ENCODE measurements around the gene PPP3CA.
"Not testable (repeated sequence)": the region's sequence is repeated elsewhere in the genome, so short reads cannot be mapped to it uniquely, and the experiment has no call there.

PPP3CA gene

DNA sequence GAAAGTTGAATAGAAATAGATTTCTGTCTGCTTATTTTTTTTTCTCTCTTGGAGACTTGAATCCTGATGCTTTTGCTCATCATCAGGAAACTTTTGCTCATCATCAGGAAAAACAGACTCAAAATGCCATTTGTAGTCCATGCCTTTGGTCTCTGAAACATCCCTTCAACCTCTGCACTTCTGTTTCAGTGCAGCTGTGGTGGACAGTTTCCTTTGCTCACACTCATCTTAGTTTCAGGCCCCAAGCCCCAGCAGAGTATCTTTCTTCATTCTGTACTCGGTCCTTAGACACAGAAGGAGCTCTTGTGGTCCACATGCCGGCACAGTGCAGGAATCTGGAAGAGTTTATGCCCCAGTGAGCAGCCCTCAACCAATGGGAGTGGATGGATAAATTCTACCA lies 337.9 kb downstream of the PPP3CA start:
- DNase-seq (ENCODE audit: low spot score) = peak; percentile 16

DNA sequence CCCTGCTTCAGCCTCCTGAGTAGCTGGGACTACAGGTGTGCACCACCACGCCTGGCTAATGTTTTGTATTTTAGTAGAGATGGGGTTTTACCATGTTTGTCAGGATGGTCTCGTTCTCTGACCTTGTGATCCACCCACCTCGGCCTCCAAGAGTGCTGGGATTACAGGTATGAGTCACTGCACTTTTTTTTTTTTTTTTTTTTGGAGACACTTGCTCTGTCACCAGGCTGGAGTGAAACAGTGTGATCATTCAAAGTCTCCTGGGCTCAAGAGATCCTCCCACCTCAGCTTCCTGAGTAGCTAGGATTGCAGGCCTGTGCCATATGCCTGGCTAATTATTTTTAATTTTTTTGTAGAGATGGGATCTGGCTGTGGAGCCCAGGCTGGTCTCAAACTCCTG lies 338.8 kb downstream of the PPP3CA start:
- TF ChIP-seq, protein P1, sequence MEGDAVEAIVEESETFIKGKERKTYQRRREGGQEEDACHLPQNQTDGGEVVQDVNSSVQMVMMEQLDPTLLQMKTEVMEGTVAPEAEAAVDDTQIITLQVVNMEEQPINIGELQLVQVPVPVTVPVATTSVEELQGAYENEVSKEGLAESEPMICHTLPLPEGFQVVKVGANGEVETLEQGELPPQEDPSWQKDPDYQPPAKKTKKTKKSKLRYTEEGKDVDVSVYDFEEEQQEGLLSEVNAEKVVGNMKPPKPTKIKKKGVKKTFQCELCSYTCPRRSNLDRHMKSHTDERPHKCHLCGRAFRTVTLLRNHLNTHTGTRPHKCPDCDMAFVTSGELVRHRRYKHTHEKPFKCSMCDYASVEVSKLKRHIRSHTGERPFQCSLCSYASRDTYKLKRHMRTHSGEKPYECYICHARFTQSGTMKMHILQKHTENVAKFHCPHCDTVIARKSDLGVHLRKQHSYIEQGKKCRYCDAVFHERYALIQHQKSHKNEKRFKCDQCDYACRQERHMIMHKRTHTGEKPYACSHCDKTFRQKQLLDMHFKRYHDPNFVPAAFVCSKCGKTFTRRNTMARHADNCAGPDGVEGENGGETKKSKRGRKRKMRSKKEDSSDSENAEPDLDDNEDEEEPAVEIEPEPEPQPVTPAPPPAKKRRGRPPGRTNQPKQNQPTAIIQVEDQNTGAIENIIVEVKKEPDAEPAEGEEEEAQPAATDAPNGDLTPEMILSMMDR (IDR thresholded peaks at IDR 0.05; ENCODE audit: extremely low read depth, missing control alignments) = no peak
- no peak for DNase-seq (ENCODE audit: low spot score)

More for the DNA sequence above, 337.9 kb downstream of the PPP3CA start:
- TF ChIP-seq, protein P1 (IDR thresholded peaks at IDR 0.05; ENCODE audit: extremely low read depth, missing control alignments) = no peak

DNA sequence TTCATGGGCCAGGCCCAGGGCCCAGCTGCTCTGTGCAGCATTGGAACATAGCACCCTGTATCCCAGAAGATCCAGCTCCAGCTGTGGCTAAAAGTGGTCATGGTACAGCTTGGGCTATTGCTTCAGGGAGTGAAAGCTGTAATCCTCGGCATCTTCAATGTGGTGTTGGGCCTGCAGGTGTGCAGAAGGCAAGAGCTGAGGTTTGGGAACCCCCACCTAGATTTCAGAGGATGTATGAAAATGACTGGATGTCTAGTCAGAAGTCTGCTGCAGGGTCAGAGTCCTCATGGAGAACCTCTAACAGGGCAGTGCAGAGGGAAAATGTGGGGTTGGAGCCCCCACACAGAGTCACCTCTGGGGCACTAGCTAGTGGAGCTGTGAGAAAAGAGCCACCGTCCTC lies 341.7 kb downstream of the PPP3CA start:
- TF ChIP-seq, protein P1 (IDR thresholded peaks at IDR 0.05; ENCODE audit: extremely low read depth, missing control alignments) = no peak
- no peak for DNase-seq (ENCODE audit: low spot score)

DNA sequence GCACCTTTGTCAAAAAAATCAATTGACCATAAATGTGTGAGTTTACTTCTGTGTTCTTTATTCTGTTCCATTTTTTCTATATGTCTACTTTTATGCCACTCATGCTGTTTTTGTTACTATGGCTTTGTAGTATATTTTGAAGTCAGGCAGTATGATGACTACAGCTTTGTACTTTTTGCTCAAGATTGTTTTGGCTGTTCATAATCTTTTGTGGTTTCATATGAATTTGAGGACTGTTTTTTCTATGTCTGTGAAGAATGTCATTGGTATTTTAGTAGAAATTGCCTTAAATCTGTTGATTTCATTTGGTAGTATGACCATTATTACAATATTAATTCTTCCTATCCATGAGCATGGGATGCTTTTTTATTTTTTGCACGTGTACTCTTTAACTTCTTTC lies 346.8 kb downstream of the PPP3CA start:
- no peak for DNase-seq (ENCODE audit: low spot score)
- TF ChIP-seq, protein P1 (IDR thresholded peaks at IDR 0.05; ENCODE audit: extremely low read depth, missing control alignments) = no peak

DNA sequence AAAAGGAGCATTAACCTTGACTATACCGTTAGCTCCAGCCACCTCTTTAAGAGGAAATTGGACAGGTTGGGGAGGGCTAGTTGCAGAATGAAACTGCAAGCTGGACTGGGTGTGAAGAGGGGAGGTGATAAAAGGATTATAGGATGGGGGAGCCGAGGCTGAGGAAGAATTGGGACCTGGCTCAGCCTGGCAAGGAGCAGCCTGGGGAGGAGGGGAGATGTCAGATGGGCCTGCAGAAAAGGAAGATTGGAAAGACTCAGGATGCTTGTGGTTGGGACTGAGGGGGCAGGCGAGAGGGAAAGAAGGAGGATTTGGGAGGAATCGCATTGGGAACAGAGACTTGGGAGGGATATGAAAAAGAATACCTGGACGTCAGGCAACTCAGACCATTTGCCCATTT lies 351.7 kb downstream of the PPP3CA start:
- TF ChIP-seq, protein P1 (IDR thresholded peaks at IDR 0.05; ENCODE audit: extremely low read depth, missing control alignments) = no peak
- no peak for DNase-seq (ENCODE audit: low spot score)

DNA sequence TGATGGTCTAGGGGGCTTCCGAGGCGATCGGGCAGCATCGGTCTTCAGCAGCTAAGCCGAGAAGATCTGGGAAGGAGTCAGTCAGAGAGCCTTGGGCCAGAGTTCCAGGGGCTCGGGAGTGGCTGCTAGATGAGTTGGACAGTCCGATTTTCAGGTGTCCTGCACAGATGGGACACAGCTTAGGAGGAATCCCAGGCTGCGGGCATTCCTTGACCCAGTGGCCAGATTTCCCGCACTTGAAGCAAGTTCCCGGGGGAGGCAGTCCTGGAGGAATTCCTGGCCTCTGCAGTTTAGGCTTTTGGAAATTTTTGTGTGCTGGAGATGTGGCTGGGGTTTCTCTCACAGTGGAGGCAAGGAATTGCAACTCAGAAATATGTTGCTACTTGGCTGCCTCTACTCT lies 352.3 kb downstream of the PPP3CA start:
- DNase-seq (ENCODE audit: low spot score) = not testable (repeated sequence)

DNA sequence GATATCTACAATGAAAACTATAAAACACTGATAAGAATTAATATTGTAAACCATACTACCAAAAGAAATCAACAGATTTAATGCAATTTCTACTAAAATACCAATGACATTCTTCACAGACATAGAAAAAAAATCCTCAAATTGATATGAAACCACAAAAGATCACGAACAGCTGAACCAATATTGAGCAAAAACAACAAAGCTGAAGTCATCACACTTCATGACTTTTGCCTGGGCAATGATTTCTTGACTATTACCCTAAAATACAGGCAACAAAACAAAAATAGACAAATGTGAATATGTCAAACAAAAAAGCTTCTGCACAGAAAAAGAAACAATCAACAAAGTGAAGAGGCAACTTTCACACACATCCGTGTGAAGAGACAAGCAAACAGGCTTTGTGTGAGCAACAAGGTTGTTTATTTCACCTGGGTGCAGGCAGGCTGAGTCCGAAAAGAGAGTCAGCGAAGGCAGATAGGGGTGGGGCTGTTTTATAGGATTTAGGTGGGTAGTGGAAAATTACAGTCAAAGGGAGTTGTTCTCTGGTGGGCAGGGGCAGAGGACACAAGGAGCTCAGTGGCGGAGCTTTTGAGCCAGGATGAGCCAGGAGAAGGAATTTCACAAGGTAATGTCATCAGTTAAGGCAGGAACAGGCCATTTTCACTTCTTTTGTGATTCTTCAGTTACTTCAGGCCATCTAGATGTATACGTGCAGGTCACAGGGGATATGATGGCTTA lies 355.8 kb downstream of the PPP3CA start:
- not testable (repeated sequence) for DNase-seq (ENCODE audit: low spot score)

DNA sequence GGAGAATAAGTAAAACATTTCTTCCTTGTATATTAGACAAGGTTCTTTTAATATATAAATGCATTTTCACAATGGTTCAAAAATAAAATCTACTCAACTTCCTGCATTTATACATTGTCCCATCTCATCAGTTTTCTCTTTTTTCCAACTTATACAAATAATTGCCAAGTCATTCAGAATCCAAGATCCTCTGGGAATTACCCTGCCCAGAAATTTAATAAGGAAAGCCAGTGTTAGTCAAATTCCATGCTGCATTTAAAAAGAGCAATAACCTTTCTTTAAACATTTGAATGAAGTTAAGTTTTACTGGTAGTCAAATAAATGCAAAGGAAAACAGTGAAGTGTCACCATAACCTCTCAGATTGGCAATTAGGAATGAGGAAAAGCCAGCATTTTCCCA lies 357.9 kb downstream of the PPP3CA start:
- TF ChIP-seq, protein P1 (IDR thresholded peaks at IDR 0.05; ENCODE audit: extremely low read depth, missing control alignments) = no peak
- DNase-seq (ENCODE audit: low spot score) = no peak

All from GM20000 (cell line).